ENCODE results near the gene EYS. TPM values are rescaled to one million over a fixed set of nuclear protein-coding genes. Genes with fewer than 3 reads are reported as not detected.

The EYS gene
- polyA plus RNA-seq, 2 of the 4 experiments (the other 2 are of a cell fraction) = 0.03 to 0.06 TPM

- no peak for DNase-seq (ENCODE audit: low read depth in 1 of 2, low spot score in 1 of 2)
- no peaks in the 10 kb centered on the region for H3K9me3 ChIP-seq
- no peak for FAIRE-seq
- H3K4me3 ChIP-seq = no peak overlapping the region
- no peak overlapping the region for H3K4me2 ChIP-seq
- no peak for ATAC-seq
- 45% methylated on average over 3 of the region's 3 CpGs for WGBS (ENCODE audit: missing lambda C conversion rate)
- TF ChIP-seq TFCP2L1 (CRISPR knock-in tag; IDR thresholded peaks at IDR 0.05) (no peak), RFX5 (IDR thresholded peaks at IDR 0.05) (no peak), ELK1 (IDR thresholded peaks at IDR 0.05; ENCODE audit: low read depth, low read length) (no peak), ATOH8 (CRISPR knock-in tag; IDR thresholded peaks at IDR 0.05; ENCODE audit: low read depth) (no peak), EHMT2 (IDR thresholded peaks at IDR 0.05; ENCODE audit: low read depth) (no peak), TP53 (CRISPR knock-in tag; IDR thresholded peaks at IDR 0.05) (no peak), POLR2AphosphoS2 (conservative IDR thresholded peaks at IDR 0.05; ENCODE audit: low read length) (no peak), HOXB13 (CRISPR knock-in tag; IDR thresholded peaks at IDR 0.05; ENCODE audit: low read depth) (no peak), MAZ (IDR thresholded peaks at IDR 0.05; ENCODE audit: borderline replicate concordance, low read depth, low read length) (no peak)
- H3K4me1 ChIP-seq = no peaks in the 10 kb centered on the region
- H3K27ac ChIP-seq = no peak overlapping the region
- POLR2A ChIA-PET = no interaction called here
- CTCF ChIA-PET = no interaction called here
Measured at GRCh38 chr6:64256483-64256882, 1450.5 kb downstream of the EYS start.

GRCh38 chr6:64255000-64255399 lies 1452.0 kb downstream of the EYS start:
- Histone ChIP-seq H3K27ac (no peak overlapping the region), H3K4me2 (no peak overlapping the region), H3K4me3 (no peak overlapping the region), H3K4me1 (no peaks in the 10 kb centered on the region), H3K9me3 (no peaks in the 10 kb centered on the region)
- no peak for FAIRE-seq
- ChIA-PET POLR2A (no interaction called here), CTCF (no interaction called here)
- WGBS (ENCODE audit: missing lambda C conversion rate) = 32% methylated on average over 1 of the region's 1 CpG
- TF ChIP-seq ZNF302 (CRISPR knock-in tag; IDR thresholded peaks at IDR 0.05) = no peak
- no peak for TF ChIP-seq KDM5A (IDR thresholded peaks at IDR 0.05)
- TF ChIP-seq POLR2A (IDR thresholded peaks at IDR 0.05; ENCODE audit: low read length) = no peak
- no peak for TF ChIP-seq PHF8 (IDR thresholded peaks at IDR 0.05; ENCODE audit: borderline replicate concordance, low read depth)
- TF ChIP-seq HEYL (CRISPR knock-in tag; IDR thresholded peaks at IDR 0.05) = no peak
- no peak for TF ChIP-seq CBX2 (IDR thresholded peaks at IDR 0.05; ENCODE audit: borderline replicate concordance, low read depth)
- TF ChIP-seq ZFP36 (IDR thresholded peaks at IDR 0.05; ENCODE audit: borderline replicate concordance, partially characterized antibody) = no peak
- TF ChIP-seq CEBPB (IDR thresholded peaks at IDR 0.05) = no peak
- no peak for TF ChIP-seq FOSL2 (IDR thresholded peaks at IDR 0.05)
- no peak for TF ChIP-seq FOSL2 (CRISPR knock-in tag; IDR thresholded peaks at IDR 0.05)
- no peak for TF ChIP-seq REST (IDR thresholded peaks at IDR 0.05)
- TF ChIP-seq RARB (CRISPR knock-in tag; IDR thresholded peaks at IDR 0.05) = no peak
- TF ChIP-seq CTCF (IDR thresholded peaks at IDR 0.05) = no peak
- no peak for TF ChIP-seq SREBF2 (IDR thresholded peaks at IDR 0.05)
- ATAC-seq = no peak
- no peak for DNase-seq (ENCODE audit: low read depth in 1 of 2, low spot score in 1 of 2)

Data from A549 (cell line).